Stimulated activated CD8-positive, alpha-beta memory T cell treated with anti-CD3 and anti-CD28 coated beads, Interleukin-12 subunit alpha, Interleukin-12 subunit beta, amount 100 ng/mL, for 24 hours (primary cell): ENCODE data around the gene MXRA7.

Experiments used
- DNase-seq: peaks from one replicate; pipeline ENCODE4 v3.0.0-alpha.2; 2020; ENCODE audit errors: extremely low read depth

MXRA7 gene

GRCh38 chr17:76677406-76677805 is 33.4 kb downstream of the MXRA7 start:
- no peak for DNase-seq

- DNase-seq, result no peak
Measured at GRCh38 chr17:76676629-76677028, 34.1 kb downstream of the MXRA7 start.

GRCh38 chr17:76675648-76676047 is 35.1 kb downstream of the MXRA7 start:
- DNase-seq, result no peak

- no peak for DNase-seq
Measured at GRCh38 chr17:76674600-76674999, 36.2 kb downstream of the MXRA7 start.

- DNase-seq, result no peak
Measured at GRCh38 chr17:76673729-76674128, 37.0 kb downstream of the MXRA7 start.

GRCh38 chr17:76672892-76673291 is 37.9 kb downstream of the MXRA7 start:
- no peak for DNase-seq

- no peak for DNase-seq
Measured at GRCh38 chr17:76672270-76672851, 38.4 kb downstream of the MXRA7 start.

- no peak for DNase-seq
Measured at GRCh38 chr17:76671912-76672262, 38.9 kb downstream of the MXRA7 start.

- peak; percentile 98 for DNase-seq
Measured at GRCh38 chr17:76671123-76671911, 39.4 kb downstream of the MXRA7 start.

GRCh38 chr17:76670718-76671122 is 40.0 kb downstream of the MXRA7 start:
- no peak for DNase-seq

GRCh38 chr17:76670020-76670717 is 40.6 kb downstream of the MXRA7 start:
- no peak for DNase-seq

- no peak for DNase-seq
Measured at GRCh38 chr17:76667786-76668453, 42.8 kb downstream of the MXRA7 start.

GRCh38 chr17:76667491-76667755 is 43.3 kb downstream of the MXRA7 start:
- DNase-seq, result no peak

- DNase-seq, result no peak
Measured at GRCh38 chr17:76660656-76661042, 50.1 kb downstream of the MXRA7 start.

GRCh38 chr17:76659928-76660655 is 50.7 kb downstream of the MXRA7 start:
- no peak for DNase-seq

- DNase-seq, result no peak
Measured at GRCh38 chr17:76658242-76658662, 52.5 kb downstream of the MXRA7 start.

- no peak for DNase-seq
Measured at GRCh38 chr17:76657505-76658241, 53.1 kb downstream of the MXRA7 start.

GRCh38 chr17:76654408-76654807 is 56.4 kb downstream of the MXRA7 start:
- DNase-seq, result no peak

- no peak for DNase-seq
Measured at GRCh38 chr17:76650504-76650903, 60.3 kb downstream of the MXRA7 start.

- DNase-seq, result no peak
Measured at GRCh38 chr17:76646712-76647111, 64.1 kb downstream of the MXRA7 start.

- DNase-seq, result no peak
Measured at GRCh38 chr17:76645481-76645880, 65.3 kb downstream of the MXRA7 start.
